HL-60/S4 treated with phorbol 12-myristate 13-acetate at 8.2 ng/mL for 4 days and 3 days (cell line): ENCODE data around the gene RFX8.
"Not testable (repeated sequence)": the region's sequence is repeated elsewhere in the genome, so short reads cannot be mapped to it uniquely, and the experiment has no call there.

Experiments used
- in situ Hi-C: fragments of 300-500 bp; cut with MboI; formaldehyde crosslinking; loops from 2 replicates; pipeline ENCODE4 v1.15.0; 2022; ENCODE audit warnings: low sequenced_read_pairs

Gene RFX8

DNA sequence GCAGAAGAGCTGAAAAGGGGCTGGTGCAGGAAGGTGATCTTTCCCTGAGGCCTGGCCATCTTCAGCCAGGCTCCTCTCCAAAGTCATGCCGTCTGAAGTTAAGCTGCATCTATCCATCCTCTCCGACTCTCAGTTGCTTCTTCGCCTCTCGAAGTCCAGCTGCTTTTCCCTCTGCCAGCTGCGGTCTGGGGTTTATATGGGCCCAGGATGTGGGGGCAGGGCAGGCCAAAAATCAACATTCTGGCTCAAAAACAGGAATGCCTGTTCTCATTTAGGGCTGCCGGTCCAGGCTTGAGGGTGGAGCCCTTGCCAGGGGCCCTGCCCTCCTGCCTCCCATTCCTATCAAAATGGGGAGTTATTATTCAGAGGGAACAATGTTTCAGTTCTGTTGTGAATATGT lies 118.9 kb downstream of the RFX8 start:
- in situ Hi-C loops = no loop called here

DNA sequence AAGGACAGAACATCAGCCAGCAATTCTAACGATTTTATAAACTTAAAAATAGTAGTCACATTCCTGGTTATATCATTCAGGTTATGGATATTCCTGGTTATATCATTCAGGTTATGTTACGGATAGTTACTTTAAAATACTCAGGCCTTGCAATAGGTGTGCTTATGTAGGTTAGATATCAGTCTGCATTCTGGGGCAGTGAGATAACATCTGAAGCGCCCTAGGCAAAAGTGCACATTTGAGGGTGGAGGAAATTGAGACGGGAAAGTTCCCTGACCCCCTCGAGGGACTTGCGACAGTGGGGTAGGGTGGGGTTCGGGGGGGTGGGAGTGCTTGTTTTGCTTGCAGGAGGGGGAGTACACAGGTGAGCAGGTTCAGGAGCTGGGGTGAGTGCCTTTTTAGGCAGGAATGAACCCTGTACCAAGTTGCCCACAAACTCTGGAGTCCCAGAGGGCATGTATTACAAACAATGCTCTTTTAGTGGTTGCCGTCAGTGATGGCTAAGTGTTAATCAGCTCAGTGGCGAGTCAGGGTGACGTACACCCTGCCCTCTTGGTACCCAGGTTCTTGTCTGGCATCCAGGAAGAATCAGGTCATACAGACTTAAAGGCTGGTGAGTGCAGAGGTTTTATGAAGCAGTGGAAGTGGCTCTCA lies 119.4 kb downstream of the RFX8 start:
- in situ Hi-C loops = no loop called here

DNA sequence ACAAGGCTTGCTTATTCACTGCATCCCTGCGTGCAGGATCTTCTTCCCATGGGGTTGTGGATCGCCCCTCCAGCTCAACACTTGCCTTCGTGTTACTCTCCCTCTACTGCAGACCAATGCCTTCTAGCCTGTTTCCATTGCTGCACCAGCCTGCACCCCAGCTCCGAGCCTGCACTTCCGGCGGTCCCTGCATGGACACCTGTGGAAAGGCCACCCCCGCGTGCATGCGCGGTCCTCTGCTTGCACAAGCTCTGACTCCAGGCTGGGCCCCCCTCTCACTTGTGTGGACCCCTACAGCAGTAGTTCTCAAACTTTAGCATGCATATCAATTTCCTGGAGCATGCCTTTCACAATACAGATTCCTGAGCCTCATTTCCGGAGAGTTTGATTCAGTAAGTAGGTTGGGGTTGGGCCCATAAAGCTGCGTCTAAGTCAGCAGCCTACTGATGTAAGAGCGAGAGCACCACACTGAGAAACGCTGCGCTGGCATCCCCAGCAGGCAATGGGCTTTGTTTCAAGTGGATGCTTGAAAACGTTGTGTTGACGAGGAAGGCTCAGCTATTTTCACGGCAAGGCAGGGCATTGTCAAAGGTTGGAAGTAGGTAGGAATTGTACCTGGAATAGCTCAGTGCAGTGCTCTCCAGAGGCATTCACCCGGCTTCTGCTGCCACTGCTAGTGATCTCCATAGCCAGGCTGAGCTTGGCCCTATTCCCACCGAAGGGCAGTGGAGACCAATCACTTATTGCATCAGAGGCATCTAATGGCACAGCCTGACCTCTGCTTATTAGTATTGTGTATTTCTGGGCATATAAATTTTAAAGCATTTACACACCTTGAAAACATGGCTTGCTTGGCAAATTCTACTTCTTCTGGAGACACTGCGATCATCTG lies 120.2 kb downstream of the RFX8 start:
- in situ Hi-C loops = no loop called here

DNA sequence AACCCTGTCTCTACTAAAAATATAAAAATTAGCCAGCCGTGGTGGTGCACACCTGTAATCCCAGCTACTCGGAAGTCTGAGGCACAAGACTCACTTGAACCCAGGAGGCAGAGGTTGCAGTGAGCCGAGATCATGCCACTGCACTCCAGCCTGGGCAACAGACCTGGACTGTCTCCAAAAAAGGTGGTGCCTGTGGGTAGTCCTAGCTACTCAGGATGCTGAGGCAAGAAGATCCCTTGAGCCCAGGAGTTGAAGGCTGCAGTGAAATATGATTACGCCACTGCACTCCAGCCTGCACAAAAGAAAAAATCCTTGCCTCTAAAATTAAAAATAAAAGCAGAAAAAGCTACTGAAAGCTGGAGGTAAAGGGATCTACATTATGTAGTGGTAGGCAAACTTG lies 122.3 kb downstream of the RFX8 start:
- in situ Hi-C loops = not testable (repeated sequence)

DNA sequence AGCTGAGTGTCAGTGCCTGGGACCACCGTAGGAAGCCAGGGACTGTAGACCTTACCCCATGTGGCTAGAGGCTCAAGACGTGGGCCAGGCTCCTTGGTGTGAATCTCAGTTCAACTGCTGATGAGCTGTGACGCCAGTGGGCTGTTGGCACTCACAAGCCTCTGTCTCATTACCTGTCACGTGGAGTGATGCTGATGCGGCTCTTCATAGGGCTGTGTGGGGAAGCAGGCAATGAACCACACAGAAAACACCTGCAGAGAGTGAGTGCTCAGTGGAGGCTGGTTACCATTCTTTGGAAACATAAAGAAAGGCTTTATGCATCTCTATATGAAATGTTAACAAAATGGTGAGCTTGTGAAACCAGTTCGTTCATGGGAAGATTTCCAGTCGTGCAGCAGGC lies 123.7 kb downstream of the RFX8 start:
- in situ Hi-C loops = no loop called here

DNA sequence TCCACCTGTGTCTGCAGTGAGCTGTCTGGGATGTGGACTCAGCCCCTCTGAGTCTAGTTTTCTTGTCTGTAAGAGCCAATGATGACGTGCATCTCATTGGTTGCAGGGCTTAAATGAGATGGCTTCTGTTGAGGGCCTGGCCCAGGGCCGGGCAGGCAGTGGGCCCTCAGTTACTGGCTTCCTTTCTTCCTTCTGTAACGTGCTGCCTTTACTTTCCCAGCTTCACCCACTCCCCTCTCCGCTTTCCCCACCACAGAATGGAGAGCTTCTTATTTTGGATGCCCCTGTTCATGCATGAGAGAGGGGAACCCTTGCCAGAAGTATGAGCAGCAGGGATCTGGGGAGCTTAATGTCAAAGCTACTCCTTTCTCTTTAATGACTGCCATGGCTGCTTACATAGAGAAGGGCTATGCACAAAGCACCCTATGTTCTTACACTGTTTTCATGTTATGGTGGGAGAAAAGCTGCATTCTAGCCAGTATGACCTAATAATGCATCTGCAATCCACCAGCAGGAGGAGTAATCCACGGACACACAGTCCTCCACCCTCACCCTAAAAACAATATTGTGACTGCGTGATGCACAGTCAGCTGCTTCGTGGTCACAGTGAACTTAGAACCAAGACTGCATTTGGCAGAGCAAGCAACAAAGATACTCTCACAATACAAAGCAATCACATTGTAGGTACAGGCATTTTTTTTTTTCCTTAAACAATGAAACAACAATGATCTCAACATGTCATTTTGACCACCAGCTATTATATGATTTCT lies 124.8 kb downstream of the RFX8 start:
- in situ Hi-C loops = no loop called here

DNA sequence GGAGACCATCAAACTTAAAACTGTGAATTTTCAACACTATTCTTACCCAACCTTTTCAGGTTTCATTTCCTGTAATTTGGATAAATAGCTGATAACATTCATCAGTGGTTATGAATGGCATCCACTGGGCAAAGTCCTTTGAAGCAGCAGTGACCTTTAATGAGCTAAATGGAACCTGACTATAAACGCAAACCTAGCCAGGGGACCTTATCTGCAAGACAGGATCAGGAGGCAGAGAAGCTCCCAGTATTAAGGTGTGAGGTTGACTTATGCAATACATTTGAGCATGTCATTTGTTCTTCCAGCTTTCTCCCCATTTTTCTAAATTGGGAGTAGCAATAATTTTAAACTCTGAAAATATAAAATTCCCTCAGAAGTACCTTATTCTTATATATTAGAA lies 126.0 kb downstream of the RFX8 start:
- in situ Hi-C loops = no loop called here
